NCI-H510A treated with DMSO at 0.1 percent for 48 hours (cell line): ENCODE measurements around the gene SSBP4.

Source experiments
- DNase-seq: peaks from one replicate; lab custom pipeline; 2025; lab: John Stamatoyannopoulos, UW

Gene SSBP4

DNA sequence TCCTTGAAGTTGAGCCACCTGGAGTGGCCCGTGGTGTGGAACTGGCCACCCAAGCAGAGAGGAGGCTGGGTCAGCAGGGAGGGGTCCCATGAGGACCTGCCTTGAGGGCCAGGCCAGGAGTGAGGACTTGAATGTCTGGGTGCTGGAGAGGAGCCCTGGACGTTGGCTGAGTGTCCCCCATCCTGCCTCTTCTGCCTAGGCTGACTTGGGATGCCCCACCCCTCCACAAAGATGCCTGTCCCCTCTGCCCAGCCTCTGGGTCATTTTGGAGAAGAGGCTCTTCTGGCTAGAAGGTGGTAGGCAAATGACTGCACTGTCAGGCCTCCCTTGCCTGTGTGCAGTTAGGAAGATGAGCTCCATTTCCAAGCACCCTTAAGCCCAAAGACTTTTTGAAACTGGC is 1.7 kb downstream of the SSBP4 start:
- DNase-seq = no peak

DNA sequence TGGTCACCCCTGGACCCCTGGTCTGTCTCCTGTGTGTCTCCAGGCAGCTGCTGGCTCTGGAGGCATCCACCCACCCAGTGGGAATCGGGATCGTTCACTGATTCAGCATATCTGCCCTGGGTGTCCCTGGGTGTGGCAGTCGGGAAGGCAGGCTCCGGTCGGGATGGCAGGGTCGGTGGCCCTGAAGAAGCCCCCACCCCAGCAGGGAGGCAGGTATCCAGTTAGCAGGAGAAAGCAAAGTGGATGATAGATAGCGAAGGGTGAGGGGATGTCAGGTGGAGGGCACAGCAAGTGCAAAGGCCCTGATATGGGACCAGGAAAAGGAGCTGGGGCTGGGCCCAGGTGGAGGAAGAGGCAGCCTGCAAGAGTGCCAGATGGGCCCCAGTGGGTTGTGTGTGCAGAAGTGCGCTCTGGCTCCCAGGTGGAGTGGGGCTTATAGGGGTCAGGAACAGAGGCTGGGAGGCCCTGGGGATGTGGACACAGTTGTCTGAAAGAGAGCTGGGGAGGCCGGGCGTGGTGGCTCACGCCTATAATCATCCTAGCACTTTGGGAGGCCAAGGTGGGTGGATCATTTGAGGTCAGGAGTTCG is 2.3 kb downstream of the SSBP4 start:
- no peak for DNase-seq

DNA sequence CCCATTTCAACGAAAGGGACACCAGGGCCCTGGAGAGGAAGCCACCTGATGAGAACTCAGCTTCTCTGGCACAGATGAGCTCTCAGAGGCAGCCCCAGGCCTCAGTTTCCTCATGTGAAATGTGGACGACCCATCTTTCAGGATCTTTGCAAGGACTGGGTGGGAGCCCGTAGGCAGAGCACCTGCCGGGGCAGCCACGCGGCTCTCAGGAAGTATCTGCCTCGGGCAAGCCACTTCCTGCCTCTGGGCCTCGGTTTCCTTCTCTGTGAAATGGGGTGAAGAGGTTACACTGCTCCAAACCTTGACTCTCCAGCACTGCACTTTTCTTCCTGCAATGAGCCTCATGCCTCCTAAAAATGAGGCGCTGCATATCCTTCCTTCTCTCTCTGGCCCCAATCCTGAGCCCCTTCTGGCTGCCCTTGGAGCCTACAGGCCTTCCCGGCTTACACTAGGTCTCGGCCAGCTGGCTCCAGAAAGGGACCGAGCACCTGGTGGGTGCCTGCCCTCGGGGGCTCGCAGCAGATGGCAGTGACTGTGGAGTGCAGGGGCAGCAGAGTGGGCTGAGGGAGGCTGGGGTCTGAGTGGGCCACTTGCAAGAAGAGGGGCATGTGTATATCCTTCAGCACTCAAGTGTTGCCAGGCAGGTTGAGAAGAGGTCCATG is 3.5 kb downstream of the SSBP4 start:
- DNase-seq = no peak

DNA sequence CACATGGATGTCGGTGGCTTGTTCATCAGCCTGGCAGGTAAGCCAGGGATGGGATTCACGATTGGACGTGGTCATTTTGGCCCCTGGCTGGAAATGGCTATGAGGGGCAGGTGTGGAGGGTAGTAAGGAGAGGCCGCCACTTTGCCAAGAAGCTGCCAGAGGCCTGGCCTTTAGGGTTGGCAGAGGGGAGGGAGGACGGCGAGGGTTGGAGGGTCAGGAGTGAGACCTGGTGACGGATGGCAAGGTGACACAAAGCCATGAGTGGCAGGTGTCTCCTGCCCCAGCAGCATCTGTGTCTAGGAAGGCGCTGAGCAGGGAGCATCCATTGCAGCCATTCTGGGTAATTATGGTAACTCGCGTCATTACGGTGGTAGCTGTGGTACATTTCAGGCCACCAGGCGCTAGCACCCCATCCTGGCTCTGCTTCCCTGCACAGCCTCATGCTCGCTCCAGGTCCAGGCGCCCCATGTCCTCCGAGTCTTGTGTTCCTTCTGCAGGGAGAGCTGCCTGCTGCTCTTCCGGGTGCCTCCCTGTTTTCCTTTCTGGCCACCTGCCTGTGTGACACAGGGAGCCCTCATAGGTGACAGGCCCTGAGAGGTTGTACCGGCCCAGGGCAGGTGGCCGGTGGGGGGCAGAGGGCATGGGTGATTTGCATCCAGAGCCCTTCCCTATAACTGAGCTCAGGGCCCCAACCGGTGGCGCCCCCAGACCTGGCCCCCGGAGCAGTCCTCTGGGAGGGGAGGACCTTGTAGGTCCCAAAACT is 4.2 kb downstream of the SSBP4 start:
- no peak for DNase-seq

DNA sequence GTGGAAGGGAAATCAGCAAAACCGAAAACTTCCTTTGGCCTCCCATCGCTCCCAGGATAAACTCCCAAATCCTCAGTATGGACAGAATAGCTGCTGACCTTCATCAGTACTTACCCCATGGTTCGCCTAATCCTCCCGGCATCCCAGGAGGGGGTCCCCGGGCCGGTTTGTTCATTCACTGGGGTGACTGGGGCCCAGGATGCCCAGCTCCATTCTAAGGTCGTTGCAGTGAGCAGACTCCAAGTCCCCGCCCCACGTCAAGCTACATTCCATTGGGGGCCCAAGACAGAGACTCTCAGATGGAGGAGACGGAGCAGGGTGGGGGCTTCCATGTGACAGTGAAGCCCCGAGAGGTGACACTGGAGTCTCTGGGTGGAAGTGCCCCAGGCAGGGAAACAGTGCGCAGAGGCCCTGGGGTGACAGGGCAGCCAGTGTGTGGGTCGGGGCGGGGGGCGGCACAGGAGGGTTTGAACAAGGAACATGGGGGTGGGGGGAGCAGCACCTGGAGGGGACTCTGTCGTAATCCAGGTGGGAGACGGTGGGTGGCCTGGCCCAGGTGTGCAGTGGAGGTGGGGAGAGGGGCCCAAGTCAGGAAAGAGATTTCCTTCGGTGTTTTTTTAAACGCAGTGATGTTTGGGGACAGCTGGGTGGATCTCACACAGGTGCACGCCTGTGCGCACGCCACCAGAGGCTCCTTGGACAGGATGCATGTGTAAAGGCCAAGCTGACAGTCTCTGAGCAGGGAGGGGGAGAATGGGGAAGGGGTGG is 5.1 kb downstream of the SSBP4 start:
- no peak for DNase-seq

DNA sequence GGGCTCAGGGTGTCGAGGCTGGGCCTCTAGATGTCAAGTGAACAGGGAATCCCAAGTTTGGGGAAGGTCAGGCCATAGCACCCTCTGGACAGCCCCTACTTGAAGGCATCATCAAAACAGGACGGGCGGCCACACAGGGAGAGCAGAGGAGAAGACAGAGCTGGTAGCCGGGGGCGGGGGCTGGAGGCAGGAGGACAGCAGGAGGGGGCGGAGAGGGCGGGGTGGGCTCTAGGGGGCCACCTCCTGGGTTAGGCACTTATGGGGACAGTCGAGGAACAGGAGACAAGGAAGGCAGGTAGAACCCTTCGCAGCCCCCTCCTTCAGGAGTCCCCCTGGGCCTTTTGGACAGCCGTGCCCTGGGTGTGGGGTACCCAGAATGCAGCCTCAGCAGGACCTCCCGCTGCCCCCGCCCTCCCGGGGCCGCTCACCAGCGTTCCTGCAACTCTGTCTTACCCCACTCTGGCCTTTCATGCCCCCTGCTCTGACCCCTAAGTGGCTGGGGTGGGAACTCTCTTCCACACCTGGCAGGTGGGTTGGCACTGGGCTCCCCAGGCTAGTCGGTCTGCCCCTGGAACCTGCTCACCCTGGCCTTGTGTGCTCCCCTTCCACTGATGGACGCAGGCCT is 5.8 kb downstream of the SSBP4 start:
- DNase-seq = no peak

DNA sequence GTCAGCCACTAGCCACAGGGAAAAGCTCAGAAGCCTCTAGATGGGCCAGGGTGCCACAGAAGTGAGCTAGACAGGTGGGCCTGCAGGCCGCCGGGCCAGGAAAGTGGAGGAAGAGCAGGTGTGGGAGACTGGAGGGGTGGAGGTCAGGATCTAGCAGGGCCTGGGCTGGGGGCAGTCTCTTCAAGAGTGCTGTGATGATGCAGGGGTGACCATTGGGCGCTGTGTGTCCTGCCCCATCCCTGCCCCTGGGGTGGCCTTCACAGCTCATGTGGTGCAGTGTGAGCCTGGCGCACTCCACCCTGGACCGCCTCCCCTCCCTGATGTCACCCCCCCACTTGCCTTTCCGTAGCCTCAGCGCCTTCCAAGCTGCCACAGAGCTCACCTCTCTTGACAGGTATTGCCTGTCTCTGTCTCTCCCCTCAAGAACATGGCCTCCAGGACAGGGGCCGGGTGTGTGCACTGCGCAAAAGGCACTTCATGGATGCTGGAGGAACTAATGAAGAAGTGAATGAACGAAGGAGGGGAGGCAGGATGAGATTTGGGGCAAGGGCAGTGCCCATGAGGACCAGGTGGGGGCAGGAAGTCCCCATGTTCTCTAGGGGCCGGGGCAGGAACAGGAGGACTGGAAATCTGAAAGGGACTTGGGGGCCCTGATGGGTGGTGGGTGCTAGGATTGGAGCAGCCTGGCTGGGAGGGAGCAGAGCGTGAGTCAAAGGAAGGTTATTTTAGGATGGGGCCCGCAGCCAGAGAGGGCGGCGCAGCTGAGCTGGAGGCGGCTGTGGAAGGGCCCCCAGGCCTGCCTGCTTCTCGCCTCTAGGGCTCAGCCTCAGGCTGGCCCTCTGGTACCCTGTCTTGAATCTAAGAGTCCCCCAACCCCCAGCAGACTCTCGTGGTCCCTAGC is 6.6 kb downstream of the SSBP4 start:
- no peak for DNase-seq

DNA sequence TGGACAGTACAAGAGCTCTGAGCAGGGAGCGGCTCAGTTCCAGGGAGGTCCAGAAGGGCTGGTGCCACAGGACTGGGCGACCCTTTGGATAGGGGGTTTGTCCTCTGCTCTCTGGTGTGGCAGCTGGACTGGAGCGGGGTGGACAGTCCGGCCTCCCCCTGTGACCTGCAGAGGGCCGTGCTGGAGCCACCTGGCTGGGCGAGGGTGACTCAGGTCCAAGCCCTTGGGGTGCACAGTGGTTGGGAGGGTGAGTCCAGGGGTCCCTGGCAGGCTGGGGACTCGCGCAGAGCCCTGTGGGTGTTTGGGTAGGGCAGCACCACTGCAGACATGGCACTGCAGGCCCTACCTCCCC is 7.2 kb downstream of the SSBP4 start:
- DNase-seq = no peak

DNA sequence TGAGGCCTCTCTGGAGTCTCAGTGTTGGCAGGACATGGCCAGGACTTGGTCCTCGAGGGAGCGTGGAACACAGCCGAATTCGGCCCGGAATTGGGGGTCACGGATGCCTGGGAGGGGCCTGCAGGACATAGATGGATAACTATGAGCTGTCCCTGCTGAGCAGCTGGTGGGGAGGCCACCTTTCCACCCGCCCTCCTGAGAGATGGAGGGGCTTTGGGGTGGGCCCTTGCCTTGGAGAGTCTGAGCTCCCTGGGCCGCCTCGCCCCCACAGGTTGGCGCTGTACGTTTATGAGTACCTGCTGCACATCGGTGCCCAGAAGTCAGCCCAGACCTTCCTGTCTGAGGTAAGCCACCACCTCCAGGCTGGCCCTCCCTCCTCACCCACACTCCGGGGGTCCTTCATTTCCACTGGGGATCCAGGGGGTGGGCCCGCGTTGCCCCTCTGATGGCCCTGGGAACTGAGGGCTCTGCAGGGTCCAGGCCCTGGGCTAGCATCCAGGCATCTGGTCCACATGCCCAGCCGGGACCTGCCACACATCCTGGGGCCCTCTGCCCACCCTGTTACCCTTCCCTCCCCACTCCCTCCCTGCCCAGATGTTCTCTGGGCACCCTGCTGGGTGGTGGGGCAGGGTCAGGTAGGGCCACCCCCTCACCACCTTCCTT is 8.0 kb downstream of the SSBP4 start:
- DNase-seq = no peak

DNA sequence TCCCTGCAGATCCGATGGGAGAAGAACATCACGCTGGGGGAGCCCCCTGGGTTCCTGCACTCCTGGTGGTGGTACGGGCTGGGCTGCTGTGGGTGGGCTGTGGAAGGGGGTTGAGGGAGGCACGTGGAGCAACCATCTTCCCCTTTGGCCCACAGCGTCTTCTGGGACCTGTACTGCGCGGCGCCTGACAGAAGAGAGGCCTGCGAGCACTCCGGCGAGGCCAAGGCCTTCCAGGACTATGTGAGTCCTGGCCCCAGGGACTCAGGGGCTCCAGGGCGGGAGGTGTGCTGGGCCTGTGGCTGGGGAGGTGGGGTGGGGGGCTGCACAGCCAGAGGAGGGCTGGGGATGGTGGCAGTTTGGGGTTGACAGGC is 8.5 kb downstream of the SSBP4 start:
- no peak for DNase-seq

DNA sequence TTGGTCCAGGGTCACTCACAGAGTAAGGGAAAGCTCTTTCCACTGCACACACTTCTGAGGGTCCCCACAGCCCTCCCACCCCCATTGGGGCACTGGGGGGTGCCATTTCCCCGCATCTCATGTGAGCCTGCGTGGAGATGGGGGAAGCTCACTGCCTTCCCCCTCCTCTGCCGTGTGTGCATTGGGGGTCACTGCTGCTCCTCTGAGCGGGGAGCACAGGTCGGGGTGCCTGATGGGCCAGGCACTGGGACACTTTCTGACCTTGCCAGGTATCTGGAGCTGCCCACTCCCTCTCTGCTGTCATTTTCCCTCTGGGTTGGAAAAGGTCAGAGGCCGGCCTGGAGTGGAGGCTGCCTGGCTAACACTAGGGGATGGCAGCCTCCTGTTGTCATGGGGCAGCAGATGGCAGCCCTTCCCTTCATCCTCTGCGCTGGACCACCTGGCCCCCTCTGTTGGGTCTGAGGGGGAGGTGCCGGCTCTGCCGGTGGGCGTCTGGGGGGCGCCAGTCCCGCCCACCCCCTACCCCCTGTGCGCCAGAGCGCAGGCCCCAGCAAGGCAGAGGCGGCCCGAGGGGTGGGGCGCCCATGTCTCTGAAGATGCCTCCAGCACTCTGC is 9.1 kb downstream of the SSBP4 start:
- no peak for DNase-seq

DNA sequence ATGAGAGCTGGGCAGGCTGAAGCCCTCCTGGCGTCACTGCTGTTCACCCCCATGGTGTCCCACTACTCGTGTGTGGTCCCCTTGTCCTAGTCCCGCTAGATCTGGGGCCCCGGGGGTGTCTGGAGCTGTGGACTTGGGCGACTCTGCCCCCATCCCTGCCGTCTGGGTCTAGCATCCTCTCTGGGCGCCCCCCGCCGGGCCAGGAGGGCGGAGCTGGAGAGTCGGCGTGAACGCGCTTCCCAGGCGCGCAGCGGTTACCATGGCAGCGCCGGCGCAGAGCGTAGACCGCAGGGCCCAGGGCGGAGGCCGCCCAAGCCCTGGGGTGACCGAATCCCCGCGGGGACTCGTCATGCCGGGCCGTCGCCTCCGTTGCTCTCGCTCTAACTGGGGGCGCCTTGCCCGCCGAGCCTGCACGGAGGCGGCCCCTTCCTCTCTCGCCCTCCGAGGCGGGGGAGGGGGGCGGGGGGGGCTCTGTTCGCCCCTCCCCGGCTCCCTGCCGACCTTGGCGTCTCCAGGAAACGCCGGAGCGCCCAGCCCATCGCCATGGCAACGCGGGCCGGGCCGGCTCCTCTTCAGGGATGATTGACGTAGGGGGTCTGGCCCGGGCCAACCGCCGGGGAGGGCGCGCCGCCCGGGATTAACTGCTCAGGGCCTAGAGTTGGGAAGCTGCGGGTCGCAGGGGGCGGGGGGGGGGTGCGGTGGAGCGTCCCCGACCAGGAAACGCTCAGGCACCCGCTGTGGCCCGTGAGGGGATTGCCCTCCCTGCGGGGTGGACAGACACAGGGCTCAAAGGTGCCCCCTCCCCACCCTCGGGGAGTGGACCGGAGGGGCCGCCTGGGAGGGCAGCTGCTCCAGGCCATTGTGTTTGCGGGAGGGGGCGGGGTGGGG is 9.8 kb downstream of the SSBP4 start:
- DNase-seq = peak; percentile 88

DNA sequence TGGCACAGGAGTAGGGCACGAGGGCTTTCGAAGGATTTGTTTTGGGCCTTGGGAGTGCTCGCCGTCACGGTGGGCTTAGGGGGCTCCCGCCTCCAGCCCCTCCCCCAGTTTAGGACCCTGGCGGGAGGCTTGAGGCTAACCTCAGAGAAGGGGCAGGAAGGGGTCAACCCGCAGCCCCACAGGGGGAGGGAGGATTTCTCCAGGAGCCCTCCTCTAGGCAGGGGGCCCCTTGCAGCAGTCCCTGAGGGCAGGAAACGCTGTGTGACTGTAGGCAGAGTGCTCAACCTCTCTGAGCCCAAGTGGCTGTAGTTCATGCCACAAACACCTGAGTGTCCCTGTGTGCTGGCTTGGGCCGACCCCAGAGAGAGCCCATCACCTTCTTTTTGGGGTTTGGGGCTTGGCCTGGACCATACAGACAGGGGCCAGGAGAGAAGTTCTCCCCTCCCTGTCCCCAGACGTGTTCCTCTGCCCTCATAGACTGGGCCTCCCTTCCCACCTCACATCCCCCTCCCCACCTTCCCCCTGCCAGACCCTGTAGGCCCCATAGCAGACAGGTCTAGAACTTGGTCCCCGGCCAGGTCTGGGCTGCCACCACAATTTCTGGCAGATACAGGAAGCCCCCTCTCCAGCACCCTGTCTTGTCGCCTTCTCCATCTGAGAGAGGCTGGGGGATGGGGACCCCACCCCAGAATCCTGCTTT is 10.7 kb downstream of the SSBP4 start:
- DNase-seq = no peak

DNA sequence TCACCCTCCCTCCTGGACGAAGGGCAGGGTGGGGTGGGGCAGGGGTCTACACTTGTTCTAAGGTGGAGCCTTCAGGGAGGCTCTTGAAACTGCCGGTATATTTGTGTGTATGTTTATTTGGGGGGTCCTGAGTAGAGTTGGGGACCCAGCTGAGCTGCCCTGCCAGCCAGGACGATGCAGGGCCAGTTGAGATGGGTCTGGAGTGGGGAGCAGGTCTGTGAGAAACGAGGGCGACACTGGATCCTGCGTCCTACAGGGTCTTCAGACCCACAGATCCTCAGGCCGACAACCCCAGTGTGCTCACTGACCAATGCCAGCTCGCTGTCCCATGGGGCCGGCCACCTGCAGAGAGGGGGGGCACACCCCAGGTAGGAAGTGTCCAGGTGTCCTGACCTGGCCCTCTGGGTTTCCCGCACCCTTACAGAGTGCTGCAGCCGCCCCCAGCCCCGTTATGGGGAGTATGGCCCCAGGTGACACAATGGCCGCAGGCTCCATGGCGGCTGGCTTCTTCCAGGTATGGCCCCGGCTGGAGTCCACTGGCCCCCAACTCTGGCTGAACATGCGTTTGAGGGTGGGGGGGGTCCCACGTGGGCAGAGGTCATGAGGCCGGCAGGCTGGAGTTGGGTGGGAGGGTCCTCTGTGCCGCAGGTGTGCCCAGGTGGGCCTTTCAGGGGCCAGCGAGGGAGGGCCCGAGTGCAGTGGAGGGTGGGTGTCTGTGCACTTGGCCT is 11.4 kb downstream of the SSBP4 start:
- DNase-seq = no peak

DNA sequence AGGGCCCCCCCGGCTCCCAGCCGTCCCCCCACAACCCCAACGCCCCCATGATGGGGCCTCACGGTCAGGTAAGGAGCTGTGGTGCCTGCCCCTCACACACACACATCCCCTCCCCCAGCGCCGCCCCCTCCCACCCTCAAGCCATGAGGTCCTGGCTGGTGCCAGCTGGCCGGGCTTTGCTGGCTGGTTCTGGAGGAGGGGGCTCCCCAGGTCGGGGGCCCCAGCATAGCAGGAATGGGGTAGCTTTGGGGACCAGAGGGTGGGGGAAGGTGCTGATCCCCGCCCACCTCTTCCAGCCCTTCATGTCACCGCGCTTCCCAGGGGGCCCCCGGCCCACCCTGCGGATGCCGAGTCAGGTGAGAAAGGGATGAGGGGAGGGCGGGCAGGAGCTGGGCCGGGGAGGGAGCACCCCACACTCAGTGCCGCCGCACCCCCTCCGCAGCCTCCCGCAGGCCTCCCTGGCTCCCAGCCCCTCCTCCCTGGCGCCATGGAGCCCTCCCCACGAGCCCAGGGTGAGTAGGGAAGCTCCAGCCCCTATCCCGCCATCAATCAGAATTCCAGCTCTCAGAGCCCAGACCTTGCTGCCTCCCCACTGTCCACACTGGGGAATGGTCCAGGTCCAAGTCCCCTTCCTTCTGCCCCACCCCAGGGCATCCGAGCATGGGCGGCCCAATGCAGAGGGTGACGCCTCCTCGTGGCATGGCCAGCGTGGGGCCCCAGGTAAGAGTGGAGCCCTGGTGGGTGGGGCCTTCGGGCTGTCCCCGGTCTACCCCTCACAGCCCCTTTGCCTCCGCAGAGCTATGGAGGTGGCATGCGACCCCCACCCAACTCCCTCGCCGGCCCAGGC is 12.4 kb downstream of the SSBP4 start:
- DNase-seq = no peak

DNA sequence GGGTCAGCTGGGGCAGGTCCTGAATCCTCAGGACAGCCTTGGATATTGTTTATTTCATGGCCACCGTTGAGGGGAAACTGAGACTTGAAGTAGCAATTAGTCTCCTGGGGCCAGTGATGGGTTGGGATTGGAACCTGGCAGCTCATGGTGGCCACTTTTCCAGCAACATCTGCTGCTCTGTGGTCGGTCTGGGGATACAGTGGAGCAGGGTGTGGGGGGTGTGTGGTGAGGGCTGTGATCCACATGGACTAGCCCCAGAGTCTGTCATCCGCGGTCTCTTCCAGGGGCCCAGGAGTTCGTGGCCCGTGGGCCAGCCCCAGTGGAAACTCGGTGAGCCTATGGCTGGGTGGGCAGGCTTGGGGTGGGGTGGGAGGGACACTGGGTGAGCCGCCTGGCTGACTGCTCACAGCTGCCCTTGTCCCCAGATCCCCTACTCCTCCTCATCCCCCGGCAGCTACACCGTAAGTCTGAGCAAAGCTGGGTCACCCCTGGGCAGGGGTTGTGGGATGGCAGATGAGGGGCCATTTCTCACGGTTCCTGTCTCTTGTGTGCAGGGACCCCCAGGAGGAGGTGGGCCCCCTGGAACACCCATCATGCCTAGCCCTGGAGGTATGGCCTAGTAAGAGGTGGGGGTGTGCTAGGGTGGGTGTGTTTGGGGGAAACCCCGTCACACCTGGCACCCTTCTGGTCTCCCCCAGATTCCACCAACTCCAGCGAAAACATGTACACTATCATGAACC is 13.2 kb downstream of the SSBP4 start:
- no peak for DNase-seq
